Adrenal gland (tissue), 5 donors: ENCODE data around the gene TMEM117.

Experiments
- POLR2A ChIP-seq, 2 donors: fragments of 450-650 bp; IDR thresholded peaks; one replicate each; pipeline ENCODE4 v1.6.1; 2017; ENCODE audit warnings: antibody characterized with exemption in 2 of 2, mild to moderate bottlenecking in 2 of 2, moderate library complexity in 1 of 2
- TF ChIP-seq, protein P1 (sequence below), 6 experiments: fragments of 450-650 bp in 4 of 6; fragments of 200-600 bp in 2 of 6; sonication (generic) in 1 of 6; IDR thresholded peaks; 1 replicate in 5 of 6; 2 replicates in 1 of 6; pipeline versions ENCODE4 v1.5.1 to v1.8.0; 2016 to 2021; ENCODE audit warnings: antibody characterized with exemption in 6 of 6, mild to moderate bottlenecking in 2 of 6, moderate library complexity in 1 of 6
- donor health status: DM: no; HTN: no; CAD: no.

DNA sequence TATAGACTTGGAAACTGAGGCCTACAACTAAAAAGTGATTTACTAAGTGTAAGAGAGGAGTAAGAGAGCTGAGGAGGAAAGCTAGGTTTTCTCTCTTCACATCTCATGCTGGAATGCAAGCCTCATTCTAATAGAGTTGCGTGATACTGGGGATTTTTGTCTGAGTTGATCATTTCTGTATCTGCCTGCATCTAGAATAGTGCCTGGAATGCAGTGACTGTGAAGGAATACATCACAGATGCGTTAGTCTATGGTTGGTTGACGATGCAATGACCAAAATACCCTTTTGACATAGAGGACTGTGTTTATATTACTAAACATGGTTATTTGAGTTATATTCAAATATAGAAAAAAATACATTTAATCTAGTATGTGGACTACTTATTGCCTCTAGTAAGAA, 9.2 kb upstream of the TMEM117 start:
- TF ChIP-seq, protein P1, sequence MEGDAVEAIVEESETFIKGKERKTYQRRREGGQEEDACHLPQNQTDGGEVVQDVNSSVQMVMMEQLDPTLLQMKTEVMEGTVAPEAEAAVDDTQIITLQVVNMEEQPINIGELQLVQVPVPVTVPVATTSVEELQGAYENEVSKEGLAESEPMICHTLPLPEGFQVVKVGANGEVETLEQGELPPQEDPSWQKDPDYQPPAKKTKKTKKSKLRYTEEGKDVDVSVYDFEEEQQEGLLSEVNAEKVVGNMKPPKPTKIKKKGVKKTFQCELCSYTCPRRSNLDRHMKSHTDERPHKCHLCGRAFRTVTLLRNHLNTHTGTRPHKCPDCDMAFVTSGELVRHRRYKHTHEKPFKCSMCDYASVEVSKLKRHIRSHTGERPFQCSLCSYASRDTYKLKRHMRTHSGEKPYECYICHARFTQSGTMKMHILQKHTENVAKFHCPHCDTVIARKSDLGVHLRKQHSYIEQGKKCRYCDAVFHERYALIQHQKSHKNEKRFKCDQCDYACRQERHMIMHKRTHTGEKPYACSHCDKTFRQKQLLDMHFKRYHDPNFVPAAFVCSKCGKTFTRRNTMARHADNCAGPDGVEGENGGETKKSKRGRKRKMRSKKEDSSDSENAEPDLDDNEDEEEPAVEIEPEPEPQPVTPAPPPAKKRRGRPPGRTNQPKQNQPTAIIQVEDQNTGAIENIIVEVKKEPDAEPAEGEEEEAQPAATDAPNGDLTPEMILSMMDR (IDR thresholded peaks at IDR 0.05), result no peak
- TF ChIP-seq POLR2A (IDR thresholded peaks at IDR 0.05), result no peak
